NCI-H510A treated with DMSO at 0.1 percent for 48 hours (cell line): ENCODE measurements around the gene CLCN7.

ENCODE experiments used
- DNase-seq: peaks from one replicate; lab custom pipeline; 2025; lab: John Stamatoyannopoulos, UW

CLCN7 gene

GRCh38 chr16:1430759-1431496 lies 43.9 kb downstream of the CLCN7 start, which contains the start of gene PERCC1:
Gene PERCC1 (plus strand): TSS chr16:1431078. CDS start chr16:1432594, 1,516 bp downstream.
- peak; percentile 47 for DNase-seq

GRCh38 chr16:1430214-1430758 lies 44.5 kb downstream of the CLCN7 start:
- no peak for DNase-seq

GRCh38 chr16:1429631-1430030 lies 45.2 kb downstream of the CLCN7 start:
- DNase-seq = no peak

GRCh38 chr16:1429012-1429411 lies 45.8 kb downstream of the CLCN7 start:
- DNase-seq = no peak

GRCh38 chr16:1428511-1428910 lies 46.3 kb downstream of the CLCN7 start:
- DNase-seq = no peak

- no peak for DNase-seq
These were observed 47.1 kb downstream of the CLCN7 start for GRCh38 chr16:1427473-1428461.

- DNase-seq = peak; percentile 40
These were observed 47.9 kb downstream of the CLCN7 start for GRCh38 chr16:1426734-1427471.

- no peak for DNase-seq
These were observed 49.0 kb downstream of the CLCN7 start for GRCh38 chr16:1425616-1426370.

- DNase-seq = no peak
These were observed 50.8 kb downstream of the CLCN7 start for GRCh38 chr16:1424028-1424427.

GRCh38 chr16:1422076-1422475 lies 52.8 kb downstream of the CLCN7 start:
- DNase-seq = no peak

GRCh38 chr16:1420111-1420539 lies 54.7 kb downstream of the CLCN7 start:
- DNase-seq = no peak

- DNase-seq = no peak
These were observed 58.3 kb downstream of the CLCN7 start for GRCh38 chr16:1416521-1416941.

- DNase-seq = no peak
These were observed 60.1 kb downstream of the CLCN7 start, which contains the start of gene UNKL for GRCh38 chr16:1414532-1415260. Gene UNKL (minus strand): TSS chr16:1414704. CDS start chr16:1414691, 13 bp downstream.

GRCh38 chr16:1413684-1414531 lies 60.9 kb downstream of the CLCN7 start:
- DNase-seq = no peak

GRCh38 chr16:1412847-1413246 lies 62.0 kb downstream of the CLCN7 start:
- no peak for DNase-seq

GRCh38 chr16:1408171-1408837 lies 66.5 kb downstream of the CLCN7 start:
- DNase-seq = peak; percentile 51

GRCh38 chr16:1407753-1408152 lies 67.1 kb downstream of the CLCN7 start:
- DNase-seq = no peak

GRCh38 chr16:1403733-1404132 lies 71.1 kb downstream of the CLCN7 start:
- no peak for DNase-seq

GRCh38 chr16:1403036-1403435 lies 71.8 kb downstream of the CLCN7 start:
- no peak for DNase-seq
